Neural cell (in vitro differentiated cells): ENCODE data around the gene GANAB. TPM values are rescaled to one million over a fixed set of nuclear protein-coding genes. Genes with fewer than 3 reads are reported as not detected.

Experiments used
- H2AFZ ChIP-seq: fragments of 200-600, 300-800 bp; sonication (generic), shearing (Covaris generic); 2 replicates; pipeline ENCODE4 v1.6.0; 2014; ENCODE audit warnings: low read depth, mild to moderate bottlenecking, antibody characterized with exemption, low read length, moderate library complexity
- H3F3A ChIP-seq: fragments of 200-600 bp; shearing (Covaris generic); 2 replicates; pipeline ENCODE4 v1.6.1; 2016; ENCODE audit warnings: mild to moderate bottlenecking, moderate library complexity, mixed read lengths, antibody characterized with exemption, low read length; ENCODE audit not compliant: insufficient read depth, poor library complexity, severe bottlenecking
- H3K27ac ChIP-seq: fragments of 200-600, 300-800 bp; sonication (generic), shearing (Covaris generic); 2 replicates; pipeline ENCODE4 v1.5.1; 2014; ENCODE audit warnings: mild to moderate bottlenecking, low read length, moderate library complexity
- H3K27me3 ChIP-seq: fragments of 300-800, 200-600 bp; sonication (generic), shearing (Covaris generic); 2 replicates; pipeline ENCODE4 v1.6.0; 2014; ENCODE audit warnings: mild to moderate bottlenecking, low read depth, low read length, moderate library complexity; ENCODE audit not compliant: insufficient read depth
- H3K36me3 ChIP-seq: fragments of 300-800, 200-600 bp; sonication (generic), shearing (Covaris generic); 2 replicates; pipeline ENCODE4 v1.5.1; 2014; ENCODE audit warnings: mild to moderate bottlenecking, antibody characterized with exemption, low read length, moderate library complexity; ENCODE audit not compliant: insufficient read depth
- H3K4me2 ChIP-seq: fragments of 300-800, 200-600 bp; sonication (generic), shearing (Covaris generic); 2 replicates; pipeline ENCODE4 v1.6.0; 2014; ENCODE audit warnings: mild to moderate bottlenecking, low read length
- H3K4me3 ChIP-seq: fragments of 300-800, 200-600 bp; sonication (generic), shearing (Covaris generic); 2 replicates; pipeline ENCODE4 v1.5.1; 2014; ENCODE audit warnings: mild to moderate bottlenecking, low read length, moderate library complexity
- H3K79me2 ChIP-seq: fragments of 200-600 bp; shearing (Covaris generic); replicated peaks from 2 replicates; pipeline ENCODE4 v1.6.0; 2014; ENCODE audit warnings: mild to moderate bottlenecking, low read length, moderate library complexity; ENCODE audit not compliant: insufficient read depth
- H3K9ac ChIP-seq: fragments of 300-800, 200-600 bp; sonication (generic), shearing (Covaris generic); 2 replicates; pipeline ENCODE4 v1.6.1; 2016; ENCODE audit warnings: mild to moderate bottlenecking, low read length, mixed read lengths
- H3K9me2 ChIP-seq: fragments of 200-600 bp; shearing (Covaris generic); 2 replicates; pipeline ENCODE4 v1.6.1; 2016; ENCODE audit warnings: mild to moderate bottlenecking, low read length, mixed read lengths; ENCODE audit not compliant: insufficient read depth
- H3K9me3 ChIP-seq: fragments of 200-600, 300-800 bp; sonication (generic), shearing (Covaris generic); 2 replicates; pipeline ENCODE4 v1.6.1; 2016; ENCODE audit warnings: mild to moderate bottlenecking, mixed run types, low read length, moderate library complexity, mixed read lengths
- H4K20me1 ChIP-seq: fragments of 200-600 bp; shearing (Covaris generic); 2 replicates; pipeline ENCODE4 v1.6.1; 2016; ENCODE audit warnings: mild to moderate bottlenecking, mixed run types; ENCODE audit not compliant: insufficient read depth
- EP300 ChIP-seq: fragments of 450-650 bp; conservative IDR thresholded peaks from 2 replicates; pipeline ENCODE4 v1.6.1; 2014; ENCODE audit warnings: antibody characterized with exemption, mild to moderate bottlenecking, moderate library complexity; ENCODE audit not compliant: poor library complexity, severe bottlenecking
- EZH2 ChIP-seq: fragments of 200-600, 300-800 bp; shearing (Covaris generic), sonication (generic); IDR thresholded peaks from 2 replicates; pipeline ENCODE4 v1.6.1; 2014; ENCODE audit warnings: antibody characterized with exemption, low read length, borderline replicate concordance, mild to moderate bottlenecking; ENCODE audit not compliant: insufficient read depth, poor library complexity, severe bottlenecking
- MXI1 ChIP-seq: fragments of 450-650 bp; conservative IDR thresholded peaks from 2 replicates; pipeline ENCODE4 v1.6.1; 2014; ENCODE audit warnings: antibody characterized with exemption, mild to moderate bottlenecking; ENCODE audit not compliant: poor library complexity, severe bottlenecking
- POLR2AphosphoS5 ChIP-seq: IDR thresholded peaks from 2 replicates; pipeline ENCODE4 v1.6.1; 2012
- RAD21 ChIP-seq: fragments of 450-650 bp; conservative IDR thresholded peaks from 2 replicates; pipeline ENCODE4 v1.6.1; 2014; ENCODE audit warnings: antibody characterized with exemption, mild to moderate bottlenecking, moderate library complexity
- SMC3 ChIP-seq: fragments of 450-650 bp; conservative IDR thresholded peaks from 2 replicates; pipeline ENCODE4 v1.6.1; 2014; ENCODE audit warnings: antibody characterized with exemption, mild to moderate bottlenecking, moderate library complexity; ENCODE audit not compliant: poor library complexity
- TAF1 ChIP-seq: IDR thresholded peaks from 2 replicates; pipeline ENCODE4 v1.6.1; 2012; ENCODE audit warnings: low read depth
- polyA plus RNA-seq: library from polyadenylated mRNA; depleted of rRNA; stranded (reverse); fragments of >200 nt; gene quantifications from 2 replicates; pipeline ENCODE4 v1.2.3, GENCODE V29; 2014
- TF ChIP-seq, protein P1 (sequence below): IDR thresholded peaks from 2 replicates; pipeline ENCODE4 v1.6.1; 2012; ENCODE audit warnings: borderline replicate concordance
- TF ChIP-seq, protein P2 (sequence below): fragments of 450-650 bp; IDR thresholded peaks from 2 replicates; pipeline ENCODE4 v1.5.1; 2014; ENCODE audit warnings: antibody characterized with exemption, mild to moderate bottlenecking, moderate library complexity; ENCODE audit not compliant: poor library complexity, severe bottlenecking

GANAB gene
- polyA plus RNA-seq, 1 donor from 2014 or later: 62.7 TPM

DNA sequence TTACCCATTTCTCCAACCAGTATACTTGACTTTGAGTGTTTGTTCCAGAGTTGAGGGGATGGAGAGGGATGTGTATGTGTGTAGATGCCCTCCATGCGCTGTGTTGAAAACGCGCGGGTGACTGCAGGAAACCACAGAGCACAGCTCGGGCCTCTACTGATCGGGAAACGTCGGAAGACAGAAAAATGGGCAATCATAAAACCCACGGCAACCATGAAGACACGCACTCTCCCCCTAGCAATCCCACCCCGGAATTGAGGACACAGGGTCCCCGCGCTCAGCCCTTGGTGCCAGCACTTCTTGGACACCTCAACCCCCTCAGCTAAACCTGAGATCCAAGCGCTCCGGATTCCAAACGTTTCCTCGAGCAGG lies 24.8 kb upstream of the GANAB start:
- peak overlapping the region; percentile 99 for H3K4me2 ChIP-seq
- H4K20me1 ChIP-seq: no peaks in the 10 kb centered on the region
- H3K9me3 ChIP-seq: no peaks in the 10 kb centered on the region
- no peaks in the 10 kb centered on the region for H3K36me3 ChIP-seq
- peak overlapping the region; percentile 82 for H3K9ac ChIP-seq
- H3F3A ChIP-seq: no peaks in the 10 kb centered on the region
- H2AFZ ChIP-seq: peak overlapping the region; percentile 77
- TF ChIP-seq, protein P1, sequence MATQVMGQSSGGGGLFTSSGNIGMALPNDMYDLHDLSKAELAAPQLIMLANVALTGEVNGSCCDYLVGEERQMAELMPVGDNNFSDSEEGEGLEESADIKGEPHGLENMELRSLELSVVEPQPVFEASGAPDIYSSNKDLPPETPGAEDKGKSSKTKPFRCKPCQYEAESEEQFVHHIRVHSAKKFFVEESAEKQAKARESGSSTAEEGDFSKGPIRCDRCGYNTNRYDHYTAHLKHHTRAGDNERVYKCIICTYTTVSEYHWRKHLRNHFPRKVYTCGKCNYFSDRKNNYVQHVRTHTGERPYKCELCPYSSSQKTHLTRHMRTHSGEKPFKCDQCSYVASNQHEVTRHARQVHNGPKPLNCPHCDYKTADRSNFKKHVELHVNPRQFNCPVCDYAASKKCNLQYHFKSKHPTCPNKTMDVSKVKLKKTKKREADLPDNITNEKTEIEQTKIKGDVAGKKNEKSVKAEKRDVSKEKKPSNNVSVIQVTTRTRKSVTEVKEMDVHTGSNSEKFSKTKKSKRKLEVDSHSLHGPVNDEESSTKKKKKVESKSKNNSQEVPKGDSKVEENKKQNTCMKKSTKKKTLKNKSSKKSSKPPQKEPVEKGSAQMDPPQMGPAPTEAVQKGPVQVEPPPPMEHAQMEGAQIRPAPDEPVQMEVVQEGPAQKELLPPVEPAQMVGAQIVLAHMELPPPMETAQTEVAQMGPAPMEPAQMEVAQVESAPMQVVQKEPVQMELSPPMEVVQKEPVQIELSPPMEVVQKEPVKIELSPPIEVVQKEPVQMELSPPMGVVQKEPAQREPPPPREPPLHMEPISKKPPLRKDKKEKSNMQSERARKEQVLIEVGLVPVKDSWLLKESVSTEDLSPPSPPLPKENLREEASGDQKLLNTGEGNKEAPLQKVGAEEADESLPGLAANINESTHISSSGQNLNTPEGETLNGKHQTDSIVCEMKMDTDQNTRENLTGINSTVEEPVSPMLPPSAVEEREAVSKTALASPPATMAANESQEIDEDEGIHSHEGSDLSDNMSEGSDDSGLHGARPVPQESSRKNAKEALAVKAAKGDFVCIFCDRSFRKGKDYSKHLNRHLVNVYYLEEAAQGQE: no peak
- TF ChIP-seq EZH2: no peak
- no peak for TF ChIP-seq EP300
- TF ChIP-seq, protein P2, sequence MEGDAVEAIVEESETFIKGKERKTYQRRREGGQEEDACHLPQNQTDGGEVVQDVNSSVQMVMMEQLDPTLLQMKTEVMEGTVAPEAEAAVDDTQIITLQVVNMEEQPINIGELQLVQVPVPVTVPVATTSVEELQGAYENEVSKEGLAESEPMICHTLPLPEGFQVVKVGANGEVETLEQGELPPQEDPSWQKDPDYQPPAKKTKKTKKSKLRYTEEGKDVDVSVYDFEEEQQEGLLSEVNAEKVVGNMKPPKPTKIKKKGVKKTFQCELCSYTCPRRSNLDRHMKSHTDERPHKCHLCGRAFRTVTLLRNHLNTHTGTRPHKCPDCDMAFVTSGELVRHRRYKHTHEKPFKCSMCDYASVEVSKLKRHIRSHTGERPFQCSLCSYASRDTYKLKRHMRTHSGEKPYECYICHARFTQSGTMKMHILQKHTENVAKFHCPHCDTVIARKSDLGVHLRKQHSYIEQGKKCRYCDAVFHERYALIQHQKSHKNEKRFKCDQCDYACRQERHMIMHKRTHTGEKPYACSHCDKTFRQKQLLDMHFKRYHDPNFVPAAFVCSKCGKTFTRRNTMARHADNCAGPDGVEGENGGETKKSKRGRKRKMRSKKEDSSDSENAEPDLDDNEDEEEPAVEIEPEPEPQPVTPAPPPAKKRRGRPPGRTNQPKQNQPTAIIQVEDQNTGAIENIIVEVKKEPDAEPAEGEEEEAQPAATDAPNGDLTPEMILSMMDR: no peak
- TF ChIP-seq POLR2AphosphoS5: no peak
- no peak for TF ChIP-seq MXI1
- no peak for TF ChIP-seq TAF1
- no peak for TF ChIP-seq RAD21
- no peak for TF ChIP-seq SMC3
- no peaks in the 10 kb centered on the region for H3K27me3 ChIP-seq
- H3K79me2 ChIP-seq: peaks cover 10% of the 10 kb centered on the region
- H3K27ac ChIP-seq: peak overlapping the region; percentile 86
- H3K9me2 ChIP-seq: no peaks in the 10 kb centered on the region
- peak overlapping the region; percentile 89 for H3K4me3 ChIP-seq

DNA sequence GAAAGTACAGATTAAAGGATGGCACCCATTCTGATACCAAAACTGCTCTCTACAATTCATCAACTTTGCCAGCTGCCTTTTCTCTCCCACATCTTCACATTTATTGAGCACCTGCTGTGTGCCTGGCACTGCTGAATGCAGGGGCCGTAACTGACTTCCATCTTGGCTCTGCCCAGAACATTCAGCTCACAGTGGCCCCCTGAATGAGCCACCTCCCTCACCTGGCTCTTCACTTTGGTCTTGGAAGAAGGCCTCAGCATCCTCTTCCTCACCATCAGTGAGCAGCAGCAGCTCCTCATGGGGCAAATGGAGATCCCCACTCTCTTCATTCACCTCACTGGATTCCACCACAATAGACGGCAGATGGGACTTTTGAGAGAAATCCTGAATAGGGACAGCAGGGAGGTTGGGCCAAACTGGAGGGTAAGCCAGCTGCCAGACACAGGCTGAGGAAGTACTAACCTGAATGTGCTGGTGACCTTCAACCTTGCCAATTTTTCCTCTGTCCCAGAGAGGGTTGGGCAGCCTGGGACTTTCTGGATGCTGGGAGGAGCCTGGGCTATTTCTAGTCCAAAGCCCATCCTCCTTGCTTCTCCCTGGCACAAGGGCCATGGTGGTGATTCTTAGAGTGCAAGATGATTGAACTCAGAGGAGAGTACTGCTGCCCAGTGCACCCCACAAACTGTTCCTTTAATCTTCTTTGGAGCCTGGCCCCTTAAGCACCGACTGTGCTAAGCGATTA lies 23.2 kb upstream of the GANAB start:
- no peak overlapping the region for H3K27ac ChIP-seq
- H3K4me2 ChIP-seq: no peak overlapping the region
- no peaks in the 10 kb centered on the region for H4K20me1 ChIP-seq

More for the DNA sequence above, 23.2 kb upstream of the GANAB start:
- Histone ChIP-seq H3K9me2 (no peaks in the 10 kb centered on the region), H3K79me2 (peaks cover 10% of the 10 kb centered on the region), H3F3A (no peaks in the 10 kb centered on the region), H3K4me3 (no peak overlapping the region), H3K9me3 (no peaks in the 10 kb centered on the region), H3K36me3 (no peaks in the 10 kb centered on the region), H3K27me3 (no peaks in the 10 kb centered on the region), H2AFZ (no peak overlapping the region), H3K9ac (no peak overlapping the region)
- no peak for TF ChIP-seq MXI1
- TF ChIP-seq EZH2: no peak
- no peak for TF ChIP-seq TAF1
